Calu3 (cell line): ENCODE data around the gene SOX10. TPM values are rescaled to one million over a fixed set of nuclear protein-coding genes. Genes with fewer than 3 reads are reported as not detected.

Source experiments
- BruUV-seq: library from RNA; stranded (reverse); fragments of 400-500 nt; replicated peaks from 2 replicates; lab custom pipeline; 2021; lab: Mats Ljungman, UMichigan
- CTCF ChIA-PET: fragments of 300-600 bp; sonication (Branson Sonifier 250); formaldehyde crosslinking; loops from one replicate; lab custom pipeline; 2022; ENCODE audit warnings: antibody characterized with exemption; lab: Charles Lee
- DNase-seq: peaks from one replicate; pipeline ENCODE4 v3.0.0; 2022
- H3K27ac Mint-ChIP-seq: one replicate; pipeline ENCODE4 v1.8.0; 2022; ENCODE audit warnings: mixed read lengths; ENCODE audit not compliant: unreplicated experiment
- H3K27me3 Mint-ChIP-seq: one replicate; pipeline ENCODE4 v1.8.0; 2022; ENCODE audit warnings: mixed read lengths; ENCODE audit not compliant: unreplicated experiment
- H3K36me3 Mint-ChIP-seq: one replicate; pipeline ENCODE4 v1.8.0; 2022; ENCODE audit warnings: mild to moderate bottlenecking, moderate library complexity, mixed read lengths; ENCODE audit not compliant: insufficient read depth, unreplicated experiment
- H3K4me1 Mint-ChIP-seq: one replicate; pipeline ENCODE4 v1.8.0; 2022; ENCODE audit warnings: mild to moderate bottlenecking, low read depth, mixed read lengths; ENCODE audit not compliant: unreplicated experiment
- H3K4me3 Mint-ChIP-seq: one replicate; pipeline ENCODE4 v1.8.0; 2022; ENCODE audit warnings: mild to moderate bottlenecking, low read depth, moderate library complexity, mixed read lengths; ENCODE audit not compliant: unreplicated experiment
- H3K9me3 Mint-ChIP-seq: one replicate; pipeline ENCODE4 v1.8.0; 2022; ENCODE audit warnings: low read depth, mixed read lengths; ENCODE audit not compliant: unreplicated experiment
- CTCF ChIP-seq: fragments of 200-600 bp; IDR thresholded peaks from one replicate; pipeline ENCODE4 v1.8.0; 2022; ENCODE audit warnings: antibody characterized with exemption; ENCODE audit not compliant: unreplicated experiment
- intact Hi-C: fragments of 100-400 bp; cut with micrococcal nuclease; formaldehyde crosslinking; loops from one replicate; pipeline ENCODE4 v1.10.0; 2022; ENCODE audit not compliant: unreplicated experiment
- total RNA-seq: library from RNA; stranded (reverse); gene quantifications from 2 replicates; pipeline ENCODE4 v1.2.3, GENCODE V29; 2022

The SOX10 gene
- total RNA-seq, 1 experiment from 2014 or later, result not detected

- H3K27ac Mint-ChIP-seq, result no peak overlapping the region
- H3K9me3 Mint-ChIP-seq, result no peaks in the 10 kb centered on the region
- H3K36me3 Mint-ChIP-seq, result peaks cover under 1% of the 10 kb centered on the region
- H3K27me3 Mint-ChIP-seq, result peaks cover 23% of the 10 kb centered on the region
- no peak for DNase-seq
- peaks cover 21% of the 10 kb centered on the region for H3K4me1 Mint-ChIP-seq
- no peak overlapping the region for H3K4me3 Mint-ChIP-seq
- CTCF ChIA-PET, result no interaction called here
- intact Hi-C loops, result no loop called here
- no peak for TF ChIP-seq CTCF
- BruUV-seq, result no TSS peak
Observed at GRCh38 chr22:38021206-38021605, 36.9 kb upstream of the SOX10 start.

- peaks cover 29% of the 10 kb centered on the region for H3K4me1 Mint-ChIP-seq
- peaks cover 4% of the 10 kb centered on the region for H3K27me3 Mint-ChIP-seq
- BruUV-seq, result no TSS peak
- CTCF ChIA-PET, result interaction anchor here (0.5 kb wide), 1 partner anchor 78 kb away, joined by 4 read pairs; no protein-coding TSS in a partner anchor
- no peaks in the 10 kb centered on the region for H3K9me3 Mint-ChIP-seq
- DNase-seq, result no peak
- peaks cover 3% of the 10 kb centered on the region for H3K36me3 Mint-ChIP-seq
- intact Hi-C loops, result no loop called here
- H3K27ac Mint-ChIP-seq, result no peak overlapping the region
- H3K4me3 Mint-ChIP-seq, result no peak overlapping the region
- no peak for TF ChIP-seq CTCF
Observed at GRCh38 chr22:38018938-38019827, 34.8 kb upstream of the SOX10 start.

- intact Hi-C loops, result loop anchor here (1.0 kb wide), 1 partner anchor 18 kb away; no protein-coding TSS in a partner anchor
- no peak for DNase-seq
- H3K36me3 Mint-ChIP-seq, result peaks cover 3% of the 10 kb centered on the region
- H3K27me3 Mint-ChIP-seq, result no peaks in the 10 kb centered on the region
- no peak for TF ChIP-seq CTCF
- H3K9me3 Mint-ChIP-seq, result no peaks in the 10 kb centered on the region
- peaks cover 29% of the 10 kb centered on the region for H3K4me1 Mint-ChIP-seq
- BruUV-seq, result no TSS peak
- no peak overlapping the region for H3K27ac Mint-ChIP-seq
- no peak overlapping the region for H3K4me3 Mint-ChIP-seq
- CTCF ChIA-PET, result interaction anchor here (0.6 to 1.2 kb wide), 4 partner anchors 8 to 18 kb away, joined by 3 to 4 read pairs (median 3); no protein-coding TSS in a partner anchor
Observed at GRCh38 chr22:38017939-38018885, 33.9 kb upstream of the SOX10 start.

DNA sequence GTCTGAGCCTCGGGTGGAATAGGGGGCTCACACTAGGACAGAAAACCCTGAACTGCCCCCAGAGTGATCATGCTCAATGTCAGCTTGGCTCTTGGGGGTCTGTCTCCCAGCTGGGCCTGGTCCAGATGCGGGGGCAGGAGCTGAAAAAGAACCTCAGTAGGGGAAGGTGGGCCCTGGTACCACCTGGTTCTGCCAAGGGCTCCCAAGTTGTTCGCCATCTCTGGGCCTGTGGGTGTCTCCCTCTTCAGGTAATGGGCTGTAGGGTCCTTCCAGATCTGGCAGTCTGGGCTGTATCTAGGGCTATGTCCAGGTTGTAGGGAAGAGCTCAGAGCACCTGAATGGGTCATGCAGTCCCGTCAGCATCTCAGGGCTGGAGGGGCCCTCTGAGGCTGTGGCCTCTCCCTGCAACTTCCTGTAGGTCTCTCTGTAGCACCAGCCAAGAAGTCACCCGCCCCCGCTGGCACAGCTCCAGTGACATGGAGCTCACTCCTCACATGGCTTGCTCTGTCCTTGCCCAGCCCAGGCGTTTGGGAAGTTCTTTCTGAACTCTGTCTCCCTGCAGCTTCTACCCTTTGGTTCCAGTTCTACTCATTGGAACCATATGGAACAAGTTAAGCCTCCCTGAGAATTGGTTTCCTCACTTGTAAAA lies 33.0 kb upstream of the SOX10 start:
- CTCF ChIA-PET, result interaction anchor here (0.6 to 1.2 kb wide), 6 partner anchors 9 to 374 kb away, joined by 3 to 4 read pairs (median 3); partner anchors contain the start of gene PICK1
- H3K4me1 Mint-ChIP-seq, result peaks cover 29% of the 10 kb centered on the region
- H3K4me3 Mint-ChIP-seq, result no peak overlapping the region
- no peaks in the 10 kb centered on the region for H3K27me3 Mint-ChIP-seq
- DNase-seq, result peak; percentile 72
- intact Hi-C loops, result loop anchor here (1.0 kb wide), 1 partner anchor 17 kb away; no protein-coding TSS in a partner anchor
- no peak overlapping the region for H3K27ac Mint-ChIP-seq
- no TSS peak for BruUV-seq
- no peak for TF ChIP-seq CTCF
- no peaks in the 10 kb centered on the region for H3K9me3 Mint-ChIP-seq
- peaks cover 3% of the 10 kb centered on the region for H3K36me3 Mint-ChIP-seq
